GM21423 (cell line): ENCODE data around the gene SLC22A3.

Experiments
- ATAC-seq: cut with Tn5 transposase; IDR thresholded peaks from one replicate; pipeline ENCODE4 v1.9.1; 2021; ENCODE audit warnings: mild to moderate bottlenecking, moderate library complexity; ENCODE audit not compliant: unreplicated experiment

SLC22A3 gene

DNA sequence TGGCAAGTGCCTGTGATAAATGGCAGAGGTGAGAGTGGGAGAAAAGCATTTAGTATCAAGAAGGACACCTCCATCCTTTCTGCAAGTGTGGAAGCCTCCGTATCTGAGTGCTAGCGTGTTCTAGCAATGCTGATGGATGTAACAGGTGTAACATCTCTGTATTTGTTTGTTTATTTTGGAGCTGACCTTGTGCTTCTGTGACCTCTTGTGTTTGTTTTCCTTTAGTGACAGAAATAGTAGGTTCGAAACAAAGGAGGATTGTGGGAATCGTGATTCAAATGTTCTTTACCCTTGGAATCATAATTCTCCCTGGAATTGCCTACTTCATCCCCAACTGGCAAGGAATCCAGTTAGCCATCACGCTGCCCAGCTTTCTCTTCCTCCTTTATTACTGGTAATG lies 60.4 kb downstream of the SLC22A3 start:
- ATAC-seq: no peak

DNA sequence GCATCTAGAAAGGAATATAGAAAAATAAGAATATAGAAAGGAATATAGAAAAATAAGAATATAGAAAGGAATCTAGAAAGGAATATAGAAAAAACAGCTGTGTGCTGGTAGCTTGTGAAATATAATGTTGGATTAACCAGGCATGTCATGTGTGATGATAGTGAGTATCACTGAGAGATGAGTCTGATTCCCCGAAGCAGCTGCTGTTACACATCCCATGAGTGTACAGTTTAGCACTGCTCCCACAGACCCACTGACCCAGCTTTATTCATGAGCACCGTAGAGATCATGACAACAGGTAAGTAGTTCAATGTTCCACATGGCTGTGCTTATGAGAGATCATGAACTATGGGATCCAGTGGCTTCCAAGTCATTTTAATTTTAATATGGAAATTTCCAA lies 64.8 kb downstream of the SLC22A3 start:
- no peak for ATAC-seq

DNA sequence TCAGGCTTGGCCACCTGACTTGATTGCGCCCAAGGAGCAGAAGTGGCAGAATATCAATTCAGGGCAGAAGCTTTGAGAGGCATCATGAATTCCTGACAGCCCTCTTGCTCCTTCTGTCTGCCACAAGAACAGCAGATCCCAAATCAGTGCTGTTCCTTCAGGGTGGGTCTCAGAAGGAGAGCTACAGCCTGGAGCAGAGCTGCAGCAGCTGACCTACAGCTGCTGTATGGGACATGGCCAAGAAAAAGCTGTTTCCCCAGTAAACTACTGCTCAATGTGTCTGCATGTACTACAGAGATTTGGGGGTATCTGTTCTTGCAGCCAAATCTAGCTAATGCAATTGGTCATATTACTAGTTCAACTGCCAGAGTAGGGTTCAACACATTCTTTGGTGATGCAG lies 69.0 kb downstream of the SLC22A3 start:
- no peak for ATAC-seq

DNA sequence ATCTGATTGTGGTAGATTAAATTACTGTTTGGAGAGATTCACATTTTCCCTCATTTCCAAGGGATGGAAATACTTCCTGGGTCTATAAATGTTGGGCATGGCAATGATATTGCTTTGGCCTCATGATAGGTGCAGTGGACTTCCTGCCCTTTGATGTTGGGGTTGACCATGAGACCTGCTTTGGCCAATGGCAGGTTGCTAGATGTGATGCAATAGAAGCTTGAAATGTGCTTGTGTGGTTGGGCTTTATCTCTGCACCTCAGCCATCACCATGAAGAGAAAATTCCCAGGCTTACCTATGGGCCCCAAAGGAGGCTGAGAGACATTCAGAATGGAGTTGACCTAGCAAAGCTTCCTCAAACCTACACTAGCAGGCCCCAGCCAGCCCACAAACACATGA lies 69.4 kb downstream of the SLC22A3 start:
- ATAC-seq: no peak

DNA sequence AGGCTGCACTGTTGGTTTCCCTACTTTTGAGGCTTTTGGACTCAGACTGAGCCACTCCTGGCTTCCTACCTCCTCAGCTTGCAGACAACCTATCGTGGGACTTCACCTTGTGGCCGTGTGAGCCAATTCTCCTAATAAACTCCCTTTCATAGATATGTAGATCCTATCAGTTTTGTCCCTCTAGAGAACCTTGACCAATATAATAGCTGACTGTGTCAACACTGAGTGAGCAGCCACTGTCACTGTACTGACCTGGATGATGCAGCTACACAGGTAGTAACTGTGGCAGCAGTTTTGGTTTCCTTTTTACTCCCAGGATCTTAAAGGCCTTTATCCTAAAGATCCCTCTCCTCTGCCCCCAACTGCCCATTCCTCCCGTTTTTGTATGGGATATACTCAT lies 70.2 kb downstream of the SLC22A3 start:
- ATAC-seq: no peak

DNA sequence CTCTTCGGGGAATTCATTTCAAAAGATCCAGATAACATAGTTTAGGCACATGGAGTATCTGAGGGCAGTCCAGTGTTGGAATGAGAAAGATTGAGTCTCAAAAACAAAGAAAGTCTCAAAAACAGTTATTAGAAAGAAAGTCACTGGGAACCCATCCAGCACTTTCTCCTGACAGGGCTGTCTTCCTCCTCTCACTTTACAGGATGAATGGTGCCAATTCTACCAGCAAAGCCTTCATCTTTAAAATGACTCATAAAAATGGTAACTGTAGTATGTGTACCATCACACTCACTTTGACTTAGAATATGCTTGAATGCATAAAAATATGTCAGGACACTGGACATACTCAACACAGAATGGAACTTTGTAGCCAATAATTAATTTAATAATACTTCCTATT lies 71.3 kb downstream of the SLC22A3 start:
- no peak for ATAC-seq

DNA sequence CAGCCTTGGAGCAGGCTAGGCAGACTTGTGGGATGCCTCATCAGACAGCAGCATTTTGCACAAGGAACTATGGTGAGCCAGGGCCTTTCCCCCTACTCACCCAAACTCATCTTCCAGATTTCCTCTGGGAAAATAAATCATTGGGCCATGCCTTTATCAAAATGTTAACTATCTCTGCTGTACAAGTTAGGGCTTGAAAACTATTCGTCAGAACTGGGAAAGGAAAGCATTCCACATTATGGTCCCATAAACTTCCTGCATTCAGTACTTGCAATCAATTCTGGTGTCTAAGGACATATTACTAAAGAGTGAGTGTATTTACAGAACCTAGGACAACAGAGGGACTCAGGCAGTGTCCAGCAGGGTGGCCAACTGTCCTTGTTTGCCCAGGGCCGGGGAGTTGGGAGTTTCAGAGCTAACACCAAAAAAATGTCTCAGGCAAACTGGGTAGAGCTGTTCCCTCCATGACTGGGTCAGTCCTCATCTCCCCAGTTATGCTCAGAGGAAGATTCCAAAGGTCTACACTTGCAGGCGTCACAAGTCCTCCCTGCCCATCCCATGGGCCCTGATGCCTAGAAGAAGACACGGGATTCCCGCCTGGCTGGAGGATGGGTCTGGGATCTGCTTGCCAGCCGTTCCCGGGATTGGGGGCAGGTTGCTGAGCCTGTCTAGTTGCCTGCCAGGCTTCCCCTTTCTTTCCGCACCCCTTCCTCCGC lies 72.2 kb downstream of the SLC22A3 start:
- ATAC-seq: no peak

DNA sequence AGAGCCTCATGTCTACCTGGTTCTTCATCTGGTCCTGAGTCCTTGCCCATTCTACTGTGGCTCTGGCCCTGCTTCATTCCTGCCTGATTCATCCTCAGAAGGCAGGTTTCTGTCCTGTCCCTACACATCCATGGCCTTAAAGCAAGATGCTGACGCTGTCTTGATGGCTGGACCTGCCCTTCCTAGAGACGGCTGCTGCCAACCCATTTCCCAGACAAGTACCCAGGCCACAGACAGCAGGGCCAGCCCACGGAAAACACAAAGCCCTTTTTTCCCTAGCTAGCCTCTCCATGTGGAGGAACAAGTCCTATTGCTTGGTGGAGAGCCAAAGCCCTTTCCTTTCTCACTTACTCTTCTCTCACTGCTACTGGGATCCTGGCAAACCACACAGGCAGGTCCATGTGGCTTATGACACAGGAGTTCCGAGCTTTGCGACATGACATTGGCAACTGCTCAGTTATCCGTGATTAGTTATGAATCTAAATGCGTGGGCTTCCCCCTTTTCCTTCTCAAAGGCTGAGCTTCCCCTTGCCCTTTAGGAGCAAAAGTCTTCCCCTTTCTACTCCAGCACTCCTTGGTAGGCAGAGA lies 72.9 kb downstream of the SLC22A3 start:
- no peak for ATAC-seq

DNA sequence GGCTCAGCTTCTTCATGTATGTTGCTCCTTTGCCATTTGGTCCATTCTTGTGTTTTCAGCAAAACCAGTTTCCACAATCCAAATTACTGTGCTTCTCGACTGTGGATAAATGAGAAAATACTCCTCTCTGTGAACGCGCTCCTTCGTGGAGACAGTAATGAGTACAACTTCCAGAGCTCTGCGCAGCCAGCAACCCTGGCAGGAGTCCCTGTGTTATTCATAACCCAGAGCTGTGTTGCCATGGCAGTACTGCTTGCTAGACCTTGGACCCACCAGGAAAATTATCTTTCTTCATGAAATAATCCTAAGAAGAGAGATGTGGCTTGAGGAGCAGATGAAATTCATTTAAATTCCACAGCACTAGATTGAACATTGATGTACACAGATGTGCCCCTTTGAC lies 73.7 kb downstream of the SLC22A3 start:
- ATAC-seq: no peak

DNA sequence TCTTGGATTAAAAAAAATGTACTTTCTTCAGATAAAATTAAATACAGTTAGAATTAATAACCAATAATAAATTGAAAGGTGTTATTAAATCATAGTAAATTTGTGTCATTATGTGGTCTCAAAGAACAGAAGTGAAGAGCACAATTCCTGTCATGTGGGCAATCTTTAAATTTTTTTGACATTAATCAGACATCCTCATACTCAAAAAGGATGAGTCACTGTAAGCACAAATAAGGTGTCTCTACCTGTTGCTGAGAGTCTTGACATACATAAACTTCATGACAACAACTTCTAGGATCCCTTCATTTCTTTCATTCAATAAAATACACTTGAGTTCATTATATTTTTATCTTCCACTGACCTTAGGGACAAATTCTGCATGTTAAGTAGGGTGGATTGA lies 76.1 kb downstream of the SLC22A3 start:
- no peak for ATAC-seq

DNA sequence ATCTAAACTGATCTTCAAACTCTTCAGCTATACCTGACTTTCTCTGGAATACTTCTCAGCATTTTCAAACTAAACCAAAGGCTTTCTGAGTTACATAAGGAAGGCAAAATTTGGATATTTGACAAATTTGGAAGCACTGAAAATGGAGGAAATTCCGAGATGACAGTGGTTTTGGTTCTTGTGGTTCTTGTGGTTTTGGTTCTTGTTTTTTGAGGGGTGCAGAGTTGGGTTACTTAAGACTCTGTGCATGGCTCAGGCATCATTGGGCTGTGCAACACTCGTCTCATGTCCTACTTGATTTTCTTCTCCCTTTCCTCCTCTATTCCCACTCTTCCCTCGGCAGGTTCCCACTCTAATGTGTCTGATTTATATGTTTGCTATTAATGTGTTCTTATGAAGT lies 78.0 kb downstream of the SLC22A3 start:
- ATAC-seq: no peak

DNA sequence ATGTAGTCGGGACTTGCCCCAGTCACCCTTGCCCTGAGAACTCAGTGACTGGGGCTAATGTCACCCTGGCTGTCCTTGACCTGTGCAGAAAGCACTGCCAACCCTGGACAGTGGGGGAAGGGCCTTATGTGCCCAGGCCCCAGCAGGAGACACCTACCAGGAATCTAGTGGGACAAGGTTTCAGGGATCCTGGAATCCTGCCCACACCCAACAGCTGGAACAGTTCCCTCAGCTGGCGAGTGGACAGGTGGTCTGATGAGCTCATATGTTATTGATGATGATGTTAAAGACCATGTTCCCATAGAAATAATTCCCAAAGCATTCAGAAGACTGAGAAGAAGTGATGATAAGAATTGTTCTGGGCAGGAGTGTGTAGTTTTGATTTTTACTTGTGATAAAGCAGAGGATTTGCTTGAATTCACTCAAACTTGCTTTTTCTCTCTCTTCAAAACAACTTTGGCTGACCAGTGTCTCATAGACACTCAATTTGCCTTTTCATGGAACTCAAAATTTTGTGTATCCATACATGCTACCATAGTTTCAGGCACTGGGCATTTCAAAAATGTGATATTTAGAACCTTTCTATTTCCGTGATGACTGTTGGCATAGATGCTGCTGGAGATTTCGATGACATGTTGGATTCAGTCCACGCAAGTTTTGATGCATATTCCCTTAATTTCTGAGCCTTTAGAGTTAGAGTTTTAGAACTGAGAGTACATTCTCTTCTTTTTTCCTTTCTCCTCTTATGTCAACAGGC lies 79.3 kb downstream of the SLC22A3 start:
- no peak for ATAC-seq

DNA sequence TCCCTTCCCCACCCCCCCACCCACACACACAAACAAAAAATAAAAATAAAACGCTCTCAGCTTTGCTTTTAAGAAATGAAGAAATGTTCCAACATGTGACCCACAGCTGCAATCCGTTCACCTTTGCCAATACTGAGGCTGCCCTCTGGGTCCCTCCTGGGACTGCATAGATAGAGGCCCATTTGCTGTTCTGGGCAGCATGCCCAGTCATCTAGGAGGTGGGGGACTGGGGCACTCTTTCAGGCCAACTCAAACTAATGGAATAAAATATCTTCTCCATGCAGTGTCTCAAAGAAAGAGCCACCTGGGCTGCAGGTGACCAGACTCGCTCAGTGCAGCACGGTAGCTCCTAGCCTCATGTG lies 79.9 kb downstream of the SLC22A3 start:
- ATAC-seq: no peak

DNA sequence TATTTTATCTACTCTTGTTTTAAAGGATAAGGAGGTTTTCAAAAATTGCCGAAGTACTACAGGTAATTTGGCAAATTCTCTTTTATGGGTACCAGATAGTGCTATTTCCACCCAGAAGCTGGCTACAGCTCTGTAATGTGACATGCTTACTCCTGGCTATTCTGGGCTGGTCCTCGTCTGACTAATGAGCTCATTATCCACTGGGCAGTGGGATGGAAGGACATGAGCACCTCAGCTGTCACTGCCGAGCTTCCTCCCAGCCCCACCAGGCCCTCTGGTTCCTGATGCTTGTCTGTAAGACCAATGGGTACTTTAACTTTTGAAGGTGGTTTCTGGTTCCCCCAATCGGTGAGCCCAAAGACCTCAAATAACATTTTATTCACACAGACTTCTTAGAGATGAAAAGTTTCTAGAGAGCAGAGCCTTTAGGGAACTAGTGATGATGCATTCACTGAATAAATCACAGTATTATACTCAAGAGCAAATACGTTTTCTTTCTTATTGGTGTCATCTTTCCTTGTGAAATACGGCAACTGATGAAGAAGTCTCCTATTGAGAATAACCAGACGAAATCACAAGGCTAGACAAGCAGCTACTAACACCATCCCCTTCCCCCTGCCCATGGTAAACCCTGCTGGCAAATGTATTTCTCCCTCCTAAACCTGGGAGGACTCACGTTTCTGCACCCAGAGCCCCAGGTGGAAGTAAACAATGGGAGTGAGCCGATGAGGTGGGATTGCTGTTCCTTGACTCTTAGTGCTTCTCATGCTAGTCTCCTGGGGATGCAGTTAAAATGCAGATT lies 80.8 kb downstream of the SLC22A3 start:
- ATAC-seq: no peak

DNA sequence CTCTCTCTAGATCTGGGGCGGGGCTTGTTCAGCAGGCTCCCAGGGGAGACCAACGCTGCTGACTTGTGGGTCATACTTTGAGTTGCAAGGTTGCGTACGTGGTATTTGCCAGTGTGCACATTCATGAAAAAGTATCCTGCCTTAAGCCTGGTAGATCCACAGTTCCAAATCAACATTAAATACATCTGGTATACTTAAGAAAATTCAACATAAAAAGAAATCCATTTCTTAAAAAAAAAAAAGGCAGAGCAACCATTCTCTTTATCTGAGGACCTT lies 81.4 kb downstream of the SLC22A3 start:
- no peak for ATAC-seq

DNA sequence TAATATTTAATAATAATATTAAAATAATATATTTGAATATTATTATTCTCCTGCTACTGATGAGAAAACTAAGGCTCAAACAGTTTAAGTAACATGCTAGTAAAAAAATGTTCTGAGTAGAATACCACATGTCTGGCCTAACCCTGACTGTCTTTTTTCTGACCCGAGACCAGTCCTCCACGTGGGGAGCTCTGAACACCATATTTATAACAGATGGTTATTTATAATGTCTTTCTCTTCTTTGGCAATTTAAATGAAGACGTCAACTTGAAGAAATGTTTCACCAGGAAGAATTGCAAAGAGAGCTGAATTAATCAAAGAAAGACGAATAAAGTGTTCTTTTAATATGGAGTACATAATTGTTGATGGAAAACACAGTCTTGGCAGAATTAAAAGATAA lies 82.0 kb downstream of the SLC22A3 start:
- no peak for ATAC-seq

DNA sequence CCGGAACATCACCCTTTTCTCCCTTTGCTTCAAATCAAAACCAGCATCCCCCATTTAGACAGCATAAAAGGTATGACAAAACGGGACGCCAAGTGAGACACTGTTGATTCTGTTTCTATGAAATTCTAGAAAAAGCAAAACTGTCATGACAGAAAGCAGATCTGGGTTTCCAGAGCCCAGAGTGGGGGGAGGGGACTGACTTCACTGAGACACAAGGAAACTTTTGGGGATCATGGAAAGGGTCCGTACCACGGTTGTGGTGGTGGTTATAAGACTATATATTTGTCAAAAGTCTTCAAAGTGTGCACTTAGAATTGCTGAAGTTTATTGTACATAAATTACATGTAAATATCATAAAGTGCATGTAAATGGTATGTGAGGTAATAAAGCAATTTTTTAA lies 82.6 kb downstream of the SLC22A3 start:
- ATAC-seq: no peak

DNA sequence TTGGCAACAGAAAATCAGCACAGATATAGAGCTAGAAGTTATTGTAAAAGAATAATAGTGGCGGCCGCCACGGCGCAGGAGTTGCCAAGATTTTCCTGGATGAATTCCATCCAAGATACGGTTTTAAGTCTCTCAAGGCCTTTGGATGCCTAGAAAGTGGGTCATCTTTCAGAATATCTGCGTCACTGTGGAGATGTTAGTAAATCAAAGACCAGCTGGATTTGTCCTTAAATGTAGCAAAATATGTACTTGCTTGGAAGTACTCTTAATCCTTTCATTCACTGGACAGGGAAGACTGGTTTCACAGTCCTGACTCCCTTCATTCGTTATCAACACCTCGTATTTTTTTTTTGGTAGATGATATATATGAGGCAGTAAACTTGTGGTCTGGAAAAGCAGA lies 83.0 kb downstream of the SLC22A3 start:
- no peak for ATAC-seq

DNA sequence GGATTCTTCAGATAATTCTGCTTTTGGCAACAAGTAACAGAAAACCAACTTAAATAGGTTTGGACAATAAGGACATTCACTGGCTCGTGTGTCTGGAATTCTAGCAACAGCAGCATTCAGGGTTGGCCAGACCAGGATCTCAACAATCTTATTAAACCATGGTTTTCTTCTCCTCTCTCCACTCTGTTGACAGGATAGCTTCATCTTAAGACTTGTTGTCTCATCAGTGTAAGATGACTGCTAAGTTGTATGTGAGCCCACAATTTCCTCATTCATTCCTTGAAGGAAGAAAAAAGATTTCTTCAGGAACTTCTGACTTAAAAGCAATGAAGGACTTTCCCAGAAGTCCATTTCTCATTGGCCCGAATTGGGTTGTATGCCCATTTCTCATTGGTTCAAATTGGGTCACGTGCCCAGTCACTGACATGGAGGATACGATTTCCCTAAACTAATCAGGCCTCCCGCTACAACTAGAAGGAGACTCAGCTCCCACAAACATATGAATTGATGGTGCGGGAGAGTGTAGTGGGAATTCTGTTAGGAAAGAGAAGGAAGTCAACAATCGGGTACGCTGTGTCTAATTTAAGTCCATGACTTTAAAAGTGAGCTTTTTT lies 83.7 kb downstream of the SLC22A3 start:
- ATAC-seq: no peak

DNA sequence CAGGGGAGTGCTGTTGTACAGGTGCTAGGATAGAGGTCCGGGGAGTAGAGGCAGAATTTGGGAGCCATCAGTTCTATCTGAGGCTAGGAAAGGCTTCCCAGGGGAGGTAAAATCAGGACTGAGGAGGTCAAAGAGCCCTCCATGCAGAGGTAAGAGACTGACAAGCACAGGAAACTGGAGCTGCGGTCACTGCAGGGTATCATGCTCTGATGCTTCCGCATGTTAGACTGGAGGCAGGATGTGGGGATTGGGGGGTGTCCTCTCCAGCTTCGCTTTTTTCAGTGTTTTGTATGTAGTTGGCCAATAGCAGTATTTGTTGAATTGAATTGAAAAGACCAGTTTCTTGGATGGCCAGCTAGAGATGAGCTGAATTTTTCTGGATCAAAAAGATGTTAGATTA lies 87.8 kb downstream of the SLC22A3 start:
- ATAC-seq: no peak

DNA sequence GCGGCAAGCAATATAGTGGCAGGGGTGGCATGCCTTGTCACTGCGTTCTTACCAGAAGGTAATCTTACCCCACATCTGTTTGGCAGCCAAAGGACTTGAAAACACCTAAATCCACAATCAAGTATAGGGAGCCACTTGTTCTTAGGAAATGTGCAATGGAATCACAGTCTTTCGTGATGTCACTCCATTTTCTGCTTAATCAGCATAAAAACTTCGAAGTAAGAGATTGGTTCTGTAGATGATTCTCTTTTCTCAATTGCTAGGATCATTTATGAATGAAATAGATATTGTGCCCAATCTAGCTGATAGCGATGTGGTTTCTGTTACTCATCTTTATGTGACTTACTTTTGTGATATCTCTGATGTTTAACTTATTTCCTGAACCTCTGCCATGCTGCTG lies 89.0 kb downstream of the SLC22A3 start:
- ATAC-seq: no peak
